ENCODE measurements around the gene SGF29.

- TF ChIP-seq, protein P1, sequence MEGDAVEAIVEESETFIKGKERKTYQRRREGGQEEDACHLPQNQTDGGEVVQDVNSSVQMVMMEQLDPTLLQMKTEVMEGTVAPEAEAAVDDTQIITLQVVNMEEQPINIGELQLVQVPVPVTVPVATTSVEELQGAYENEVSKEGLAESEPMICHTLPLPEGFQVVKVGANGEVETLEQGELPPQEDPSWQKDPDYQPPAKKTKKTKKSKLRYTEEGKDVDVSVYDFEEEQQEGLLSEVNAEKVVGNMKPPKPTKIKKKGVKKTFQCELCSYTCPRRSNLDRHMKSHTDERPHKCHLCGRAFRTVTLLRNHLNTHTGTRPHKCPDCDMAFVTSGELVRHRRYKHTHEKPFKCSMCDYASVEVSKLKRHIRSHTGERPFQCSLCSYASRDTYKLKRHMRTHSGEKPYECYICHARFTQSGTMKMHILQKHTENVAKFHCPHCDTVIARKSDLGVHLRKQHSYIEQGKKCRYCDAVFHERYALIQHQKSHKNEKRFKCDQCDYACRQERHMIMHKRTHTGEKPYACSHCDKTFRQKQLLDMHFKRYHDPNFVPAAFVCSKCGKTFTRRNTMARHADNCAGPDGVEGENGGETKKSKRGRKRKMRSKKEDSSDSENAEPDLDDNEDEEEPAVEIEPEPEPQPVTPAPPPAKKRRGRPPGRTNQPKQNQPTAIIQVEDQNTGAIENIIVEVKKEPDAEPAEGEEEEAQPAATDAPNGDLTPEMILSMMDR (IDR thresholded peaks at IDR 0.05) = no peak
- TF ChIP-seq POLR2AphosphoS5 (IDR thresholded peaks at IDR 0.05) (no peak), POLR2A (IDR thresholded peaks at IDR 0.05) (no peak)
Measured at GRCh38 chr16:28542646-28543045, 11.1 kb upstream of the SGF29 start.
